ENCODE results near the gene PLEKHM2. TPM values are rescaled to one million over a fixed set of nuclear protein-coding genes. Genes with fewer than 3 reads are reported as not detected.
"Not testable (repeated sequence)": the region's sequence is repeated elsewhere in the genome, so short reads cannot be mapped to it uniquely, and the experiment has no call there.

Gene PLEKHM2
- total RNA-seq, 2 experiments from 2014 or later, result 48.2 to 50.1 TPM

GRCh38 chr1:15685820-15686219 is 1.7 kb downstream of the PLEKHM2 start:
- H3K4me1 Mint-ChIP-seq, result peaks cover 44% of the 10 kb centered on the region
- H3K27me3 Mint-ChIP-seq, result no peaks in the 10 kb centered on the region
- intact Hi-C loops (cut with DNase I, micrococcal nuclease), result loop anchor here (2.0 to 10.0 kb wide), 3 partner anchors 69 to 1981 kb away; partner anchors contain the start of genes CASP9 (in 1 of the 2), DDI2 (in 1 of the 2) and PRDM2 (in 1 of the 2)
- ATAC-seq (no peak), DNase-seq (no peak)
- ChIA-PET CTCF (interaction anchor here (0.7 to 1.8 kb wide), 4 partner anchors 9 to 322 kb away, joined by 3 to 7 read pairs (median 4); no protein-coding TSS in a partner anchor), POLR2A (interaction anchor here (0.7 to 1.1 kb wide), 2 partner anchors 32 to 99 kb away, joined by 7 to 8 read pairs; no protein-coding TSS in a partner anchor)
- no peaks in the 10 kb centered on the region for H3K9me3 Mint-ChIP-seq (ENCODE audit: low read depth)
- H3K27ac Mint-ChIP-seq, result peak overlapping the region; percentile 92
- peaks cover 19% of the 10 kb centered on the region for H3K36me3 Mint-ChIP-seq (ENCODE audit: low read depth)
- H3K4me3 Mint-ChIP-seq, result peak overlapping the region; percentile 86

GRCh38 chr1:15687446-15687845 is 3.3 kb downstream of the PLEKHM2 start:
- H3K27ac Mint-ChIP-seq, result peak overlapping the region; percentile 32
- intact Hi-C loops (cut with DNase I, micrococcal nuclease), result loop anchor here in 1 of 2 experiments (10.0 kb wide), 1 partner anchor 1983 kb away; the partner anchor contains the start of gene PRDM2
- H3K27me3 Mint-ChIP-seq, result no peaks in the 10 kb centered on the region
- H3K36me3 Mint-ChIP-seq (ENCODE audit: low read depth), result peaks cover 19% of the 10 kb centered on the region
- peaks cover 36% of the 10 kb centered on the region for H3K4me1 Mint-ChIP-seq
- no peaks in the 10 kb centered on the region for H3K9me3 Mint-ChIP-seq (ENCODE audit: low read depth)
- POLR2A ChIA-PET, result no interaction called here
- no peak for DNase-seq
- CTCF ChIA-PET, result no interaction called here
- no peak for ATAC-seq
- H3K4me3 Mint-ChIP-seq, result no peak overlapping the region

GRCh38 chr1:15690317-15690716 is 6.2 kb downstream of the PLEKHM2 start:
- H3K27ac Mint-ChIP-seq, result no peak overlapping the region
- ChIA-PET CTCF (no interaction called here), POLR2A (no interaction called here)
- intact Hi-C loops (cut with DNase I, micrococcal nuclease), result no loop called here
- no peak for DNase-seq
- no peak for ATAC-seq
- H3K4me3 Mint-ChIP-seq, result no peak overlapping the region
- H3K36me3 Mint-ChIP-seq (ENCODE audit: low read depth), result peaks cover 19% of the 10 kb centered on the region
- H3K4me1 Mint-ChIP-seq, result peaks cover 32% of the 10 kb centered on the region
- H3K27me3 Mint-ChIP-seq, result no peaks in the 10 kb centered on the region
- H3K9me3 Mint-ChIP-seq (ENCODE audit: low read depth), result no peaks in the 10 kb centered on the region

- no peaks in the 10 kb centered on the region for H3K27me3 Mint-ChIP-seq
- H3K4me1 Mint-ChIP-seq, result peaks cover 24% of the 10 kb centered on the region
- peaks cover 13% of the 10 kb centered on the region for H3K36me3 Mint-ChIP-seq (ENCODE audit: low read depth)
- ChIA-PET CTCF (interaction anchor here (0.7 to 1.4 kb wide), 2 partner anchors 12 to 439 kb away, joined by 3 read pairs; no protein-coding TSS in a partner anchor), POLR2A (interaction anchor here (0.6 kb wide), 2 partner anchors 275 to 281 kb away, joined by 5 to 8 read pairs; no protein-coding TSS in a partner anchor)
- H3K27ac Mint-ChIP-seq, result no peak overlapping the region
- no peak overlapping the region for H3K4me3 Mint-ChIP-seq
- DNase-seq (no peak), ATAC-seq (no peak)
- no peaks in the 10 kb centered on the region for H3K9me3 Mint-ChIP-seq (ENCODE audit: low read depth)
- intact Hi-C loops (cut with DNase I, micrococcal nuclease), result no loop called here
Measured at GRCh38 chr1:15691434-15692032, 7.4 kb downstream of the PLEKHM2 start.

GRCh38 chr1:15692121-15692682 is 8.1 kb downstream of the PLEKHM2 start:
- ChIA-PET CTCF (interaction anchor here (1.4 kb wide), 1 partner anchor 13 kb away, joined by 3 read pairs; no protein-coding TSS in a partner anchor), POLR2A (interaction anchor here (0.6 kb wide), 1 partner anchor 280 kb away, joined by 5 read pairs; no protein-coding TSS in a partner anchor)
- H3K4me1 Mint-ChIP-seq, result peaks cover 26% of the 10 kb centered on the region
- peaks cover 15% of the 10 kb centered on the region for H3K36me3 Mint-ChIP-seq (ENCODE audit: low read depth)
- H3K27me3 Mint-ChIP-seq, result no peaks in the 10 kb centered on the region
- H3K9me3 Mint-ChIP-seq (ENCODE audit: low read depth), result no peaks in the 10 kb centered on the region
- intact Hi-C loops (cut with DNase I, micrococcal nuclease), result no loop called here
- DNase-seq (no peak), ATAC-seq (no peak)
- no peak overlapping the region for H3K4me3 Mint-ChIP-seq
- no peak overlapping the region for H3K27ac Mint-ChIP-seq

GRCh38 chr1:15693371-15693770 is 9.3 kb downstream of the PLEKHM2 start:
- Mint-ChIP-seq H3K36me3 (ENCODE audit: low read depth) (peaks cover 6% of the 10 kb centered on the region), H3K4me1 (peaks cover 24% of the 10 kb centered on the region), H3K27me3 (no peaks in the 10 kb centered on the region), H3K9me3 (ENCODE audit: low read depth) (no peaks in the 10 kb centered on the region), H3K4me3 (no peak overlapping the region), H3K27ac (peak overlapping the region; percentile 58)
- ChIA-PET POLR2A (no interaction called here), CTCF (interaction anchor here (0.6 kb wide), 1 partner anchor 493 kb away, joined by 4 read pairs; no protein-coding TSS in a partner anchor)
- DNase-seq, result no peak
- intact Hi-C loops (cut with DNase I, micrococcal nuclease), result no loop called here
- ATAC-seq, result no peak

GRCh38 chr1:15696956-15697521 is 12.9 kb downstream of the PLEKHM2 start:
- ATAC-seq, result peak; percentile 94
- H3K4me3 Mint-ChIP-seq, result peak overlapping the region; percentile 68
- peak; percentile 68 for DNase-seq
- H3K27me3 Mint-ChIP-seq, result no peaks in the 10 kb centered on the region
- H3K4me1 Mint-ChIP-seq, result peaks cover 17% of the 10 kb centered on the region
- peaks cover 7% of the 10 kb centered on the region for H3K36me3 Mint-ChIP-seq (ENCODE audit: low read depth)
- intact Hi-C loops (cut with DNase I, micrococcal nuclease), result no loop called here
- CTCF ChIA-PET, result interaction anchor here (0.6 to 1.9 kb wide), 8 partner anchors 9 to 373 kb away, joined by 3 to 5 read pairs (median 4); a partner anchor contains a TSS
- no peaks in the 10 kb centered on the region for H3K9me3 Mint-ChIP-seq (ENCODE audit: low read depth)
- POLR2A ChIA-PET, result interaction anchor here (0.9 to 1.4 kb wide), 3 partner anchors 8 to 94 kb away, joined by 3 to 6 read pairs (median 6); no protein-coding TSS in a partner anchor
- H3K27ac Mint-ChIP-seq, result peak overlapping the region; percentile 97

- H3K27ac Mint-ChIP-seq, result peak overlapping the region; percentile 31
Measured at GRCh38 chr1:15698201-15698600, 14.1 kb downstream of the PLEKHM2 start.

GRCh38 chr1:15699321-15699720 is 15.2 kb downstream of the PLEKHM2 start:
- H3K27ac Mint-ChIP-seq; H3K36me3 Mint-ChIP-seq (ENCODE audit: low read depth); H3K27me3 Mint-ChIP-seq; intact Hi-C loops (cut with DNase I, micrococcal nuclease); ATAC-seq; H3K9me3 Mint-ChIP-seq (ENCODE audit: low read depth); CTCF ChIA-PET; H3K4me3 Mint-ChIP-seq; DNase-seq; POLR2A ChIA-PET: not testable (repeated sequence)
- H3K4me1 Mint-ChIP-seq, result peaks cover 25% of the 10 kb centered on the region

More at GRCh38 chr1:15698201-15698600, 14.1 kb downstream of the PLEKHM2 start:
- Mint-ChIP-seq H3K4me1 (peaks cover 18% of the 10 kb centered on the region), H3K9me3 (ENCODE audit: low read depth) (no peaks in the 10 kb centered on the region), H3K27me3 (no peaks in the 10 kb centered on the region), H3K4me3 (no peak overlapping the region), H3K36me3 (ENCODE audit: low read depth) (peaks cover 7% of the 10 kb centered on the region)
- POLR2A ChIA-PET, result no interaction called here
- ATAC-seq, result no peak
- CTCF ChIA-PET, result interaction anchor here (0.8 to 1.3 kb wide), 5 partner anchors 21 to 112 kb away, joined by 3 to 5 read pairs (median 3); a partner anchor contains a TSS
- DNase-seq, result no peak
- intact Hi-C loops (cut with DNase I, micrococcal nuclease), result no loop called here

GRCh38 chr1:15700508-15700907 is 16.4 kb downstream of the PLEKHM2 start:
- peak overlapping the region; percentile 58 for H3K27ac Mint-ChIP-seq

GRCh38 chr1:15701784-15702183 is 17.7 kb downstream of the PLEKHM2 start:
- no peak for ATAC-seq
- intact Hi-C loops (cut with DNase I, micrococcal nuclease), result no loop called here
- peaks cover 20% of the 10 kb centered on the region for H3K4me1 Mint-ChIP-seq
- POLR2A ChIA-PET, result no interaction called here
- no peak overlapping the region for H3K27ac Mint-ChIP-seq
- peaks cover 15% of the 10 kb centered on the region for H3K36me3 Mint-ChIP-seq (ENCODE audit: low read depth)
- no peak for DNase-seq
- no peaks in the 10 kb centered on the region for H3K9me3 Mint-ChIP-seq (ENCODE audit: low read depth)
- CTCF ChIA-PET, result no interaction called here
- no peaks in the 10 kb centered on the region for H3K27me3 Mint-ChIP-seq
- H3K4me3 Mint-ChIP-seq, result no peak overlapping the region

More at GRCh38 chr1:15700508-15700907, 16.4 kb downstream of the PLEKHM2 start:
- ChIA-PET POLR2A (no interaction called here), CTCF (no interaction called here)
- Mint-ChIP-seq H3K4me3 (no peak overlapping the region), H3K36me3 (ENCODE audit: low read depth) (peaks cover 11% of the 10 kb centered on the region), H3K4me1 (peaks cover 25% of the 10 kb centered on the region), H3K27me3 (no peaks in the 10 kb centered on the region), H3K9me3 (ENCODE audit: low read depth) (no peaks in the 10 kb centered on the region)
- ATAC-seq (no peak), DNase-seq (no peak)
- intact Hi-C loops (cut with DNase I, micrococcal nuclease), result no loop called here

Measured in activated CD4-positive, alpha-beta T cell treated with anti-CD3 and anti-CD28 coated beads for 36 hours (primary cell).